Measurements from ENCODE around the gene RNF207. TPM values are rescaled to one million over a fixed set of nuclear protein-coding genes. Genes with fewer than 3 reads are reported as not detected.

RNF207 gene
- polyA plus RNA-seq, 1 donor from 2014 or later, result 3.5 TPM

- Histone ChIP-seq H3F3A (ENCODE audit: insufficient read depth, low read length, poor library complexity, severe bottlenecking) (no peaks in the 10 kb centered on the region), H3K27ac (ENCODE audit: low read length) (no peak overlapping the region), H4K20me1 (ENCODE audit: insufficient read depth) (no peaks in the 10 kb centered on the region), H3K9me2 (ENCODE audit: insufficient read depth, low read length) (no peaks in the 10 kb centered on the region), H2AFZ (ENCODE audit: low read depth, low read length) (no peak overlapping the region), H3K79me2 (replicated peaks; ENCODE audit: insufficient read depth, low read length) (no peaks in the 10 kb centered on the region), H3K27me3 (ENCODE audit: insufficient read depth, low read depth, low read length) (peaks cover 62% of the 10 kb centered on the region), H3K36me3 (ENCODE audit: insufficient read depth, low read length) (no peaks in the 10 kb centered on the region), H3K9me3 (ENCODE audit: low read length) (no peaks in the 10 kb centered on the region), H3K4me3 (ENCODE audit: low read length) (peak overlapping the region; percentile 82), H3K4me2 (ENCODE audit: low read length) (no peak overlapping the region), H3K9ac (ENCODE audit: low read length) (no peak overlapping the region)
- TF ChIP-seq CTCF (IDR thresholded peaks at IDR 0.05; ENCODE audit: poor library complexity, severe bottlenecking), result no peak
- TF ChIP-seq TAF1 (IDR thresholded peaks at IDR 0.05; ENCODE audit: low read depth), result no peak
- no peak for TF ChIP-seq RAD21 (conservative IDR thresholded peaks at IDR 0.05)
- TF ChIP-seq REST (IDR thresholded peaks at IDR 0.05; ENCODE audit: borderline replicate concordance), result no peak
- no peak for TF ChIP-seq EZH2 (IDR thresholded peaks at IDR 0.05; ENCODE audit: borderline replicate concordance, insufficient read depth, low read length, poor library complexity, severe bottlenecking)
- no peak for TF ChIP-seq MXI1 (conservative IDR thresholded peaks at IDR 0.05; ENCODE audit: poor library complexity, severe bottlenecking)
- no peak for TF ChIP-seq SMC3 (conservative IDR thresholded peaks at IDR 0.05; ENCODE audit: poor library complexity)
Observed at GRCh38 chr1:6177681-6178380, 28.1 kb upstream of the RNF207 start.

- Histone ChIP-seq H3F3A (ENCODE audit: insufficient read depth, low read length, poor library complexity, severe bottlenecking) (no peaks in the 10 kb centered on the region), H3K79me2 (replicated peaks; ENCODE audit: insufficient read depth, low read length) (no peaks in the 10 kb centered on the region), H3K4me3 (ENCODE audit: low read length) (peak overlapping the region; percentile 82), H3K9me3 (ENCODE audit: low read length) (no peaks in the 10 kb centered on the region), H3K9ac (ENCODE audit: low read length) (peak overlapping the region; percentile 62), H3K9me2 (ENCODE audit: insufficient read depth, low read length) (no peaks in the 10 kb centered on the region), H4K20me1 (ENCODE audit: insufficient read depth) (no peaks in the 10 kb centered on the region), H3K4me2 (ENCODE audit: low read length) (peak overlapping the region; percentile 80), H2AFZ (ENCODE audit: low read depth, low read length) (no peak overlapping the region), H3K27me3 (ENCODE audit: insufficient read depth, low read depth, low read length) (peaks cover 62% of the 10 kb centered on the region), H3K27ac (ENCODE audit: low read length) (no peak overlapping the region), H3K36me3 (ENCODE audit: insufficient read depth, low read length) (no peaks in the 10 kb centered on the region)
- TF ChIP-seq CTCF (IDR thresholded peaks at IDR 0.05; ENCODE audit: poor library complexity, severe bottlenecking) (no peak), SMC3 (conservative IDR thresholded peaks at IDR 0.05; ENCODE audit: poor library complexity) (no peak), REST (IDR thresholded peaks at IDR 0.05; ENCODE audit: borderline replicate concordance) (no peak), RAD21 (conservative IDR thresholded peaks at IDR 0.05) (no peak), TAF1 (IDR thresholded peaks at IDR 0.05; ENCODE audit: low read depth) (no peak)
Observed at GRCh38 chr1:6178751-6179563, 27.0 kb upstream of the RNF207 start.
